Body of pancreas (tissue), 4 donors: ENCODE data around the gene RPL18A.

Source experiments
- POLR2A ChIP-seq, 3 donors: fragments of 450-650 bp; IDR thresholded peaks; one replicate each; pipeline ENCODE4 v1.6.1; 2016; ENCODE audit warnings: antibody characterized with exemption in 3 of 3, mild to moderate bottlenecking in 2 of 3
- TF ChIP-seq, protein P1 (sequence below), 7 experiments: fragments of 450-650 bp in 4 of 7; fragments of 200-600 bp in 3 of 7; sonication (generic) in 3 of 7; IDR thresholded peaks; one replicate each; pipeline ENCODE4 v1.5.1; 2016 to 2019; ENCODE audit warnings: antibody characterized with exemption in 7 of 7

DNA sequence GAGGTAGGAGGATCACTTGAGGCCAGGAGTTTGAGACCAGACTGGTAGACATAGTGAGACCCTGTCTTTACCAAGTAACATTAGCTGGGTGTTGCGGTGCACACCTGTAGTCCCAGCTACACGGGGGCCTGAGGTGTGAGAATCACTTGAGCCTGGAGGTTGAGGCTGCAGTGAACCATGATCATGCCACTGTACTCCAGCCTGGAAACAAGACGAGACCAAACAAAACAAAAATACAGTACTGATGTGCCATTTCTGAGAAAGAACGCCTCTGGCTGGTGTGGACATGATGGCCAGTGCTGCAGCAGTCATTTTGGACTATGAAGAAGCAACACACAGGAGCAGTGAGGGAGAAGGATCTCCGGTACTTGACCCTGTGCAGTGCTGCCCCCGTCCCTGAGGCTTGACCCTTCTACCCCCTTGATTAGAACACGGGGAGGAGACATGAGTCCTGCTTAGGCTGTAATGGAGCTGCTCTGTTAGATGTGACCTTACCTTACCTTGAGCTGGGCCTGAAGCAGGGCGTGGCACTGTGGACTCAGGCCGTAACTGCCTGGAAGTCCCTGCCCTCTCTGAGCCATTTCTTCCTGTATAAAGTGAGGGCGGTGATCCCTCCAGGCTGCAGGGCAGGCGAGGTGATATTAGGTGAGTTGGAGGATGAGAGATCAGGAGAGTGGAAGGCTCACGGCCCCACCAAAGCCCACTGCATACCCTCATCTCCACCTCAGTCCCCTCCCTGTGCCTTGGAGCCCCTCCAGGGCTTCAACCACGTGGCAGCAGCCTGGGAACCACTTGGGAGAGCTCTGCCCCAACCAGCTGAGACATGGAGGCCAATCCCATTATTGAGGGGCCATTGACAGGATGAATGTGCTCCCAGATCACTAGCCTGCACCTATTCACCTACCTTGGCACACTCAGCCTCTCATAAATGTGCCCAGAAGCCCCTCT is 5.9 kb downstream of the RPL18A start:
- TF ChIP-seq, protein P1, sequence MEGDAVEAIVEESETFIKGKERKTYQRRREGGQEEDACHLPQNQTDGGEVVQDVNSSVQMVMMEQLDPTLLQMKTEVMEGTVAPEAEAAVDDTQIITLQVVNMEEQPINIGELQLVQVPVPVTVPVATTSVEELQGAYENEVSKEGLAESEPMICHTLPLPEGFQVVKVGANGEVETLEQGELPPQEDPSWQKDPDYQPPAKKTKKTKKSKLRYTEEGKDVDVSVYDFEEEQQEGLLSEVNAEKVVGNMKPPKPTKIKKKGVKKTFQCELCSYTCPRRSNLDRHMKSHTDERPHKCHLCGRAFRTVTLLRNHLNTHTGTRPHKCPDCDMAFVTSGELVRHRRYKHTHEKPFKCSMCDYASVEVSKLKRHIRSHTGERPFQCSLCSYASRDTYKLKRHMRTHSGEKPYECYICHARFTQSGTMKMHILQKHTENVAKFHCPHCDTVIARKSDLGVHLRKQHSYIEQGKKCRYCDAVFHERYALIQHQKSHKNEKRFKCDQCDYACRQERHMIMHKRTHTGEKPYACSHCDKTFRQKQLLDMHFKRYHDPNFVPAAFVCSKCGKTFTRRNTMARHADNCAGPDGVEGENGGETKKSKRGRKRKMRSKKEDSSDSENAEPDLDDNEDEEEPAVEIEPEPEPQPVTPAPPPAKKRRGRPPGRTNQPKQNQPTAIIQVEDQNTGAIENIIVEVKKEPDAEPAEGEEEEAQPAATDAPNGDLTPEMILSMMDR (IDR thresholded peaks at IDR 0.05), result no peak
- TF ChIP-seq POLR2A (IDR thresholded peaks at IDR 0.05), result no peak
